ENCODE results near the gene TBC1D21.

Gene TBC1D21

GRCh38 chr15:73840771-73841170 is 32.6 kb upstream of the TBC1D21 start:
- H3K27ac ChIP-seq: no peak overlapping the region
- TF ChIP-seq CTCF (conservative IDR thresholded peaks at IDR 0.05): no peak

GRCh38 chr15:73841756-73842725 is 31.3 kb upstream of the TBC1D21 start:
- no peak overlapping the region for H3K27ac ChIP-seq
- no peak for TF ChIP-seq CTCF (conservative IDR thresholded peaks at IDR 0.05)

GRCh38 chr15:73843787-73844186 is 29.6 kb upstream of the TBC1D21 start:
- no peak for TF ChIP-seq CTCF (conservative IDR thresholded peaks at IDR 0.05)

GRCh38 chr15:73844356-73844755 is 29.0 kb upstream of the TBC1D21 start:
- peak overlapping the region; percentile 37; the same call in 1 of the 2 replicates for H3K27ac ChIP-seq
- TF ChIP-seq CTCF (conservative IDR thresholded peaks at IDR 0.05): no peak

More at GRCh38 chr15:73843787-73844186, 29.6 kb upstream of the TBC1D21 start:
- H3K27ac ChIP-seq: no peak overlapping the region

GRCh38 chr15:73845507-73845906 is 27.9 kb upstream of the TBC1D21 start:
- no peak for TF ChIP-seq CTCF (conservative IDR thresholded peaks at IDR 0.05)
- no peak overlapping the region; the same call in 1 of the 2 replicates for H3K27ac ChIP-seq

- H3K27ac ChIP-seq: no peak overlapping the region
- no peak for TF ChIP-seq CTCF (conservative IDR thresholded peaks at IDR 0.05)
Measured at GRCh38 chr15:73845907-73846306, 27.5 kb upstream of the TBC1D21 start.

- no peak for TF ChIP-seq CTCF (conservative IDR thresholded peaks at IDR 0.05)
- H3K27ac ChIP-seq: no peak overlapping the region
Measured at GRCh38 chr15:73849641-73850040, 23.7 kb upstream of the TBC1D21 start.

Measured in VCaP (cell line).